Lower leg skin (tissue), 3 donors: Measurements from ENCODE around the gene MAP4.

Source experiments
- CTCF ChIP-seq, 3 donors: fragments of 450-650 bp; IDR thresholded peaks; one replicate each; pipeline ENCODE4 v1.5.1; 2016; ENCODE audit warnings: antibody characterized with exemption in 3 of 3, mild to moderate bottlenecking in 3 of 3, moderate library complexity in 2 of 3
- POLR2A ChIP-seq, 2 donors: fragments of 450-650 bp; IDR thresholded peaks; one replicate each; pipeline ENCODE4 v1.6.1; 2016 to 2017; ENCODE audit warnings: antibody characterized with exemption in 2 of 2, mild to moderate bottlenecking in 1 of 2, moderate library complexity in 1 of 2

GRCh38 chr3:47865192-47865591 is 151.0 kb downstream of the MAP4 start:
- TF ChIP-seq CTCF (IDR thresholded peaks at IDR 0.05) = no peak
- no peak for TF ChIP-seq POLR2A (IDR thresholded peaks at IDR 0.05)
